WTC11 (cell line): ENCODE measurements around the gene SLFN5. TPM values are rescaled to one million over a fixed set of nuclear protein-coding genes. Genes with fewer than 3 reads are reported as not detected.
A peak's percentile ranks its signal among the peaks of the same experiment; 100 is the strongest.
"Not testable (repeated sequence)": the region's sequence is repeated elsewhere in the genome, so short reads cannot be mapped to it uniquely, and the experiment has no call there.

Experiments
- ATAC-seq: fragments of 200-7000 bp; cut with Tn5 transposase; 2 replicates; pipeline ENCODE4 v1.10.0; 2021; ENCODE audit warnings: mild to moderate bottlenecking, moderate library complexity
- Bru-seq: library from RNA; stranded (reverse); fragments of 400-500 nt; gene quantifications from one replicate; lab custom pipeline; 2021; lab: Mats Ljungman, UMichigan
- CTCF ChIA-PET: fragments of 300-600 bp; sonication (Branson Sonifier 250); formaldehyde crosslinking; loops from one replicate; lab custom pipeline; 2021; ENCODE audit warnings: antibody characterized with exemption; lab: Charles Lee
- POLR2A ChIA-PET: fragments of 350-600 bp; sonication (Branson Sonifier 250); formaldehyde crosslinking; loops from one replicate; lab custom pipeline; 2021; ENCODE audit warnings: antibody characterized with exemption; lab: Charles Lee
- DNase-seq: peaks from one replicate; pipeline ENCODE4 v3.0.0; 2021; ENCODE audit warnings: low spot score
- H3K27ac Mint-ChIP-seq: 2 replicates; pipeline ENCODE4 v1.8.0; 2021; ENCODE audit warnings: mixed read lengths
- H3K27me3 Mint-ChIP-seq: 2 replicates; pipeline ENCODE4 v1.8.0; 2021; ENCODE audit warnings: low read depth, mild to moderate bottlenecking, moderate library complexity, mixed read lengths
- H3K36me3 Mint-ChIP-seq: 2 replicates; pipeline ENCODE4 v1.8.0; 2021; ENCODE audit warnings: mixed read lengths
- H3K4me1 Mint-ChIP-seq: 2 replicates; pipeline ENCODE4 v1.8.0; 2022; ENCODE audit warnings: mixed read lengths
- H3K4me3 Mint-ChIP-seq: 2 replicates; pipeline ENCODE4 v1.8.0; 2021; ENCODE audit warnings: mild to moderate bottlenecking, moderate library complexity, mixed read lengths
- H3K9me3 Mint-ChIP-seq: 2 replicates; pipeline ENCODE4 v1.8.0; 2021; ENCODE audit warnings: mixed read lengths
- ARID4B ChIP-seq: sonication (generic); formaldehyde crosslinking; IDR thresholded peaks from 2 replicates; pipeline ENCODE4 v1.8.0; 2023; ENCODE audit warnings: missing genetic modification reagents, mild to moderate bottlenecking, borderline replicate concordance
- CREM ChIP-seq: sonication (generic); formaldehyde crosslinking; IDR thresholded peaks from 2 replicates; pipeline ENCODE4 v1.8.1; 2022; ENCODE audit warnings: mild to moderate bottlenecking, missing genetic modification reagents, moderate library complexity
- ETV6 ChIP-seq: sonication (generic); formaldehyde crosslinking; IDR thresholded peaks from 2 replicates; pipeline ENCODE4 v1.8.1; 2022; ENCODE audit warnings: mild to moderate bottlenecking, missing genetic modification reagents
- HMGA2 ChIP-seq: fragments of 250-450 bp; sonication (Bioruptor Pico); IDR thresholded peaks from 2 replicates; pipeline ENCODE4 v1.4.0; 2021; ENCODE audit warnings: mild to moderate bottlenecking, moderate library complexity
- MYBL2 ChIP-seq: sonication (generic); formaldehyde crosslinking; IDR thresholded peaks from 2 replicates; pipeline ENCODE4 v1.8.1; 2023; ENCODE audit warnings: mild to moderate bottlenecking, moderate library complexity, missing genetic modification reagents
- NFYB ChIP-seq: sonication (generic); formaldehyde crosslinking; conservative IDR thresholded peaks from 2 replicates; pipeline ENCODE4 v1.8.0; 2022; ENCODE audit warnings: low read depth, missing genetic modification reagents
- RELA ChIP-seq: sonication (generic); formaldehyde crosslinking; IDR thresholded peaks from 2 replicates; pipeline ENCODE4 v1.8.1; 2022; ENCODE audit warnings: missing genetic modification reagents, mild to moderate bottlenecking, borderline replicate concordance
- ZNF138 ChIP-seq: sonication (generic); formaldehyde crosslinking; conservative IDR thresholded peaks from 2 replicates; pipeline ENCODE4 v1.8.1; 2022; ENCODE audit warnings: mild to moderate bottlenecking, moderate library complexity, missing genetic modification reagents
- ZNF263 ChIP-seq: sonication (generic); formaldehyde crosslinking; IDR thresholded peaks from 2 replicates; pipeline ENCODE4 v1.8.1; 2022; ENCODE audit warnings: low read depth, mild to moderate bottlenecking, moderate library complexity, missing genetic modification reagents
- ZNF423 ChIP-seq: fragments of 250-450 bp; sonication (Bioruptor Pico); IDR thresholded peaks from 2 replicates; pipeline ENCODE4 v2.1.2; 2022; ENCODE audit warnings: mild to moderate bottlenecking, moderate library complexity
- long read RNA-seq, 3 experiments: library from RNA in 1 of 3; library from capped mRNA in 1 of 3; library from polyadenylated mRNA in 1 of 3; unstranded in 2 of 3; stranded (forward) in 1 of 3; transcript quantifications; one replicate each; pipeline ENCODE4 v2.0.0, GENCODE V29; 2021
- total RNA-seq: library from RNA; stranded (reverse); gene quantifications from 3 replicates; pipeline ENCODE4 v1.2.3, GENCODE V29; 2021
- TF ChIP-seq, protein P1 (sequence below): sonication (generic); formaldehyde crosslinking; IDR thresholded peaks from 2 replicates; pipeline ENCODE4 v1.8.1; 2023; ENCODE audit warnings: mild to moderate bottlenecking, missing genetic modification reagents, moderate library complexity

Gene SLFN5
- total RNA-seq (4.8 to 7.6 TPM (median 6.0 TPM) in 3 replicates), Bru-seq, nascent RNA (percentile 66 among the genes with signal in this experiment)
- long read RNA-seq, experiment 1, full-length matches to known transcripts = 5 of 11 reads
- long read RNA-seq, experiment 1, partial matches to known transcripts = 3 of 11 reads
- long read RNA-seq, experiment 1, other reads (novel, unspliced or antisense) = 3 of 11 reads
- long read RNA-seq, experiment 2, full-length matches to known transcripts = 2 of 10 reads
- long read RNA-seq, experiment 2, partial matches to known transcripts = 1 of 10 reads
- long read RNA-seq, experiment 2, other reads (novel, unspliced or antisense) = 7 of 10 reads
- long read RNA-seq, experiment 3, full-length matches to known transcripts = 1 of 1 reads
- long read RNA-seq, experiment 3, partial matches to known transcripts = 0 of 1 reads
- long read RNA-seq, experiment 3, other reads (novel, unspliced or antisense) = 0 of 1 reads

DNA sequence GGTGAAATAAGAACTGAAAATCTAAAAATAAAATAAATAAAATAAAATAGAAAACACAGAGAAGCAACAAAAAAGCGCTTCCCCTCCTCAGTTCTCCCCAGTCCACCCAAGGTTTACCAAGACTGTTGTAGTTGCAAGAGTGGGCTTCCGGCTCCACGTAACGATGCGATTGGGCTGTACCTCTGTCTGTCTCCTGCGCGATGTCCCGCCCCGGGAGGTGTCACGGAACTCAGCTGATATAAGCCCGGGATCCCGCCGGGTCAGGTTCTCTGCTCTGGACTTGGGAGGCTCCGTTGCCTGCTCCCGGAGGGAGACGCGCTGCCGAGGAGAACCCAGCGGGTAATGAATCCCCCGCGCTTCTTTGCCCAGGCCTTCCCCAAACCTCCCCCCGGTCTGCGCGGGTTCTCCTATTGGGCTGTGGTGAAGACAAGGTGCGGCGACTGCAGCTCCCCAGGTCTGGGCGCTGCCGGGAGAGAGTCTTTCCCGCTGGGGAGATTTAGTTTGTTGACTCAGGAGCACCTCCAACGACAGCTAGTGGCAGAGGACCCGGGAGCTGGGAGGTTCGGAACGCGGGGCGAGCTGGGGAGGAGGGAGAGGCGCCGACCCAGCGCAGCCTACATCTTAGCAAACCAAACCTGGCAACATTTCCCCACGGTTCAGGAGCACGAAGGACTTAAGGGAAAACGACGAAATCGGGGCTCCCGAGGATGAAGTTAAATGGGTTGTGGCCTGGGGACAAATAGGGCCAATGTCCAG is at the start of gene SLFN5:
Gene SLFN5, plus strand, starts transcription at position 268 of the 756 bp plus-strand sequence. CDS start 15,619 bp downstream, outside the sequence.
- Mint-ChIP-seq H3K27ac (peak within 1 kb of the TSS; percentile 68), H3K4me1 (peaks cover 20% of the 10 kb centered on the region), H3K9me3 (no peaks in the 10 kb centered on the region), H3K4me3 (peak within 1 kb of the TSS; percentile 89), H3K36me3 (no peaks in the 10 kb centered on the region), H3K27me3 (peaks cover 8% of the 10 kb centered on the region; the same call in 1 of the 2 replicates)
- CTCF ChIA-PET = interaction anchor here (0.6 to 1.7 kb wide), 7 partner anchors 60 to 521 kb away, joined by 3 to 6 read pairs (median 3); partner anchors contain the start of gene SLFN11
- ATAC-seq = peak; percentile 87
- TF ChIP-seq ZNF138 (CRISPR knock-in tag) (no peak), MYBL2 (CRISPR knock-in tag) (no peak), RELA (CRISPR knock-in tag) (0 out of 2 replicates have a peak, but pooled peaks have one; percentile 32), NFYB (CRISPR knock-in tag) (peak; percentile 76), HMGA2 (CRISPR knock-in tag) (no peak), ZNF423 (CRISPR knock-in tag) (peak; percentile 23; the same call in 1 of the 2 replicates), CREM (no peak; the same call in 1 of the 2 replicates), ZNF263 (peak; percentile 88), ARID4B (CRISPR knock-in tag) (no peak), ETV6 (CRISPR knock-in tag) (peak; percentile 15; the same call in 1 of the 2 replicates)
- TF ChIP-seq, protein P1, sequence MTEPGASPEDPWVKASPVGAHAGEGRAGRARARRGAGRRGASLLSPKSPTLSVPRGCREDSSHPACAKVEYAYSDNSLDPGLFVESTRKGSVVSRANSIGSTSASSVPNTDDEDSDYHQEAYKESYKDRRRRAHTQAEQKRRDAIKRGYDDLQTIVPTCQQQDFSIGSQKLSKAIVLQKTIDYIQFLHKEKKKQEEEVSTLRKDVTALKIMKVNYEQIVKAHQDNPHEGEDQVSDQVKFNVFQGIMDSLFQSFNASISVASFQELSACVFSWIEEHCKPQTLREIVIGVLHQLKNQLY = no peak
- POLR2A ChIA-PET = interaction anchor here (0.5 to 1.3 kb wide), 5 partner anchors 153 to 401 kb away, joined by 3 to 5 read pairs (median 4); partner anchors contain the start of gene SLFN13
- peak; percentile 91 for DNase-seq

- H3K4me1 Mint-ChIP-seq, DNase-seq, ATAC-seq, CTCF ChIA-PET, H3K4me3 Mint-ChIP-seq, H3K27me3 Mint-ChIP-seq, POLR2A ChIA-PET, H3K27ac Mint-ChIP-seq: not testable (repeated sequence)
- H3K9me3 Mint-ChIP-seq = peaks cover 24% of the 10 kb centered on the region
- H3K36me3 Mint-ChIP-seq = peaks cover 17% of the 10 kb centered on the region
These were observed 48.9 kb upstream of the SLFN5 start, which contains the start of gene SLC35G3 for GRCh38 chr17:35194001-35194400. SLC35G3 (minus strand) TSS chr17:35194393; CDS start chr17:35194307, 86 bp downstream.

DNA sequence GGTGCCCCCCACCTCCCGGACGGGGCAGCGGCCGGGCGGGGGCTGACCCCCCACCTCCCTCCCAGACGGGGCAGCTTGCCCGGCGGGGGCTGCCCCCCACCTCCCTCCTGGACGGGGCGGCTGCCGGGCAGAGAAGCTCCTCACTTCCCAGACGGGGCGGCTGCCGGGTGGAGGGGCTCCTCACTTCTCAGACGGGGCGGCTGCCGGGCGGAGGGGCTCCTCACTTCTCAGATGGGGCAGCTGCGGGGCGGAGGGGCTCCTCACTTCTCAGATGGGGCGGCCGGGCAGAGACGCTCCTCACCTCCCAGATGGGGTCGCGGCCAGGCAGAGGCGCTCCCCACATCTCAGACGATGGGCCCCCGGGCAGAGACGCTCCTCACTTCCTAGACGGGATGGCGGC is 47.8 kb upstream of the SLFN5 start:
- ATAC-seq, DNase-seq, CTCF ChIA-PET, H3K4me1 Mint-ChIP-seq, H3K4me3 Mint-ChIP-seq, POLR2A ChIA-PET, H3K27ac Mint-ChIP-seq: not testable (repeated sequence)
- H3K36me3 Mint-ChIP-seq = peaks cover 25% of the 10 kb centered on the region
- peaks cover 16% of the 10 kb centered on the region for H3K27me3 Mint-ChIP-seq
- H3K9me3 Mint-ChIP-seq = peaks cover 32% of the 10 kb centered on the region

DNA sequence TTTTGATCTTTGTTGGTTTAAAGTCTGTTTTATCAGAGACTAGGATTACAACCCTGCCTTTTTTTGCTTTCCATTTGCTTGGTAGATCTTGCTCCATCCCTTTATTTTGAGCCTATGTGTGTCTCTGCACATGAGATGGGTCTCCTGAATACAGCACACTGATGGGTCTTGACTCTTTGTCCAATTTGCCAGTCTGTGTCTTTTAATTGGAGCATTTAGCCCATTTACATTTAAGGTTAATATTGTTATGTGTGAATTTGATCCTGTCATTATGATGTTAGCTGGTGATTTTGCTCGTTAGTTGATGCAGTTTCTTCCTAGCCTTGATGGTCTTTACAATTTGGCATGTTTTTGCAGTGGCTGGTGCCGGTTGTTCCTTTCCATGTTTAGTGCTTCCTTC is 40.3 kb upstream of the SLFN5 start:
- DNase-seq, H3K4me1 Mint-ChIP-seq, CTCF ChIA-PET, H3K27ac Mint-ChIP-seq, ATAC-seq, H3K4me3 Mint-ChIP-seq, POLR2A ChIA-PET: not testable (repeated sequence)
- Mint-ChIP-seq H3K36me3 (peaks cover 18% of the 10 kb centered on the region), H3K27me3 (peaks cover 45% of the 10 kb centered on the region), H3K9me3 (peaks cover 61% of the 10 kb centered on the region)
